Stimulated activated CD8-positive, alpha-beta memory T cell treated with anti-CD3 and anti-CD28 coated beads, Interleukin-15, amount 100 ng/mL, for 24 hours (primary cell): ENCODE measurements around the gene CHCT1.

Experiments used
- DNase-seq: peaks from one replicate; pipeline ENCODE4 v3.0.0-alpha.2; 2020; ENCODE audit warnings: low read depth

CHCT1 gene

GRCh38 chr17:60442271-60443173 is 20.2 kb downstream of the CHCT1 start:
- no peak for DNase-seq

GRCh38 chr17:60443713-60444112 is 21.4 kb downstream of the CHCT1 start:
- no peak for DNase-seq

GRCh38 chr17:60445144-60445543 is 22.9 kb downstream of the CHCT1 start:
- DNase-seq = no peak

- DNase-seq = no peak
Measured at GRCh38 chr17:60447375-60447774, 25.1 kb downstream of the CHCT1 start.

- no peak for DNase-seq
Measured at GRCh38 chr17:60451071-60451470, 28.8 kb downstream of the CHCT1 start.

GRCh38 chr17:60451965-60452364 is 29.7 kb downstream of the CHCT1 start:
- DNase-seq = no peak

- no peak for DNase-seq
Measured at GRCh38 chr17:60455378-60455777, 33.1 kb downstream of the CHCT1 start.

- DNase-seq = no peak
Measured at GRCh38 chr17:60457148-60457547, 34.9 kb downstream of the CHCT1 start.

- DNase-seq = no peak
Measured at GRCh38 chr17:60461584-60461983, 39.3 kb downstream of the CHCT1 start.

- no peak for DNase-seq
Measured at GRCh38 chr17:60463157-60463835, 41.0 kb downstream of the CHCT1 start.

- DNase-seq = no peak
Measured at GRCh38 chr17:60464343-60464742, 42.1 kb downstream of the CHCT1 start.

GRCh38 chr17:60468371-60468770 is 46.1 kb downstream of the CHCT1 start:
- DNase-seq = no peak

GRCh38 chr17:60471451-60471850 is 49.2 kb downstream of the CHCT1 start:
- DNase-seq = no peak

- no peak for DNase-seq
Measured at GRCh38 chr17:60472449-60472848, 50.2 kb downstream of the CHCT1 start.

GRCh38 chr17:60473788-60474187 is 51.5 kb downstream of the CHCT1 start:
- DNase-seq = no peak
